GM18502 (cell line): Measurements from ENCODE around the gene IQSEC2.

Experiments
- ATAC-seq: cut with Tn5 transposase; IDR thresholded peaks from one replicate; pipeline ENCODE4 v1.9.1; 2021; ENCODE audit warnings: mild to moderate bottlenecking; ENCODE audit not compliant: unreplicated experiment, poor library complexity

IQSEC2 gene

DNA sequence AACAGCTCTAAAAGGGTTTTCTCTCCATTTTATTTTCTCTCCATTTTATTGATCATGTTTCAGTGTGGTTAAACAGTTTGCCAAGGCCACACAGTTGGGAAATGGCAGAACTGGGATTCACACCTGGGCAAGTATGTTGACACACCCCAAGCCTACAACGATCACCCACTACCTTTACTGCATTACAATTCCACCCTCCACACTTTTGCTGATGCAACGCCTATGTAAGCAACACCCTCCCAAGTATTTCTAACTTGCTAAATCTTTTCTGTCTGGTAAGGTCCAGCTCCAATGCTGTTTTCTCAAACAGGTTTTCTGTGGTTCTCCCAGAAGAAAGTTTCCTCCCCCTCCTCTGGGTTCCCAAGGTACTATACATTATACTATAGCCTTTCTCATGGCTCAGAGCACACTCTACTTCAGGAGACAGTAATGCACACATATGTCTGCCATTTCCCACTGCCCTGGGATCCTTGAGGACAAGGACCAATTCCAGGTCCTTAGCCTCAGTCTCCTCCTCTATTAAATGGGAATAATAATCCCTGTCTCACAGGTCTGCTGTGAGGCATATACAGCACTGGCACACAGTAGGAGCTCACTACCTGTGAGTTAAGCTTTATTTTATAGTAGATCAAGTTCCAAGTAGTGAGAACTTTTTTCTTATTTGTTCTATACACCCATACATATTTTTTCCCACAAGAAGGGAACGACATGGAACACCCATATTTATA is 27.9 kb downstream of the IQSEC2 start:
- no peak for ATAC-seq

GRCh38 chrX:53251307-53251706 is 30.1 kb downstream of the IQSEC2 start:
- ATAC-seq = no peak

DNA sequence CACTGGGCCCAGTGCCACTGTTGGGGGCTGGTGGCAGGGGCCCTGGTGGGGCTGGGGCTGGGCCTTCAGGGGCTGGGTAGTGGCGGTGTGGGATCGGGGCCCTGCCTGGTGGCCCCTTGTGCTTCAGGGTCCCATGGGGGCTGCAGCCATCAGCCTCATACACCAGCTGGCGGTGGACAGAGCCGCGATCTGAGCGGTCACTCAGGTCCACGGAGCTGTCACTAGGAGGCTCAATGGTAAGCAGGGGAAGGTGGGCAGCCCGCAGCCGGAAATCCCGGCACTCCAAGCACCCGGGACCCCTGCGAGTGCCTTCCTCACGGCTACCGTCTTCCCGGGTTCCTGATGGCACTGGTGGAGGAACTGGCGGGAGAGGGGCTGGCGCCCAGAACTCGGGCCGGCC is 30.8 kb downstream of the IQSEC2 start:
- no peak for ATAC-seq

- ATAC-seq = no peak
Measured at GRCh38 chrX:53249408-53250042, 31.9 kb downstream of the IQSEC2 start.

DNA sequence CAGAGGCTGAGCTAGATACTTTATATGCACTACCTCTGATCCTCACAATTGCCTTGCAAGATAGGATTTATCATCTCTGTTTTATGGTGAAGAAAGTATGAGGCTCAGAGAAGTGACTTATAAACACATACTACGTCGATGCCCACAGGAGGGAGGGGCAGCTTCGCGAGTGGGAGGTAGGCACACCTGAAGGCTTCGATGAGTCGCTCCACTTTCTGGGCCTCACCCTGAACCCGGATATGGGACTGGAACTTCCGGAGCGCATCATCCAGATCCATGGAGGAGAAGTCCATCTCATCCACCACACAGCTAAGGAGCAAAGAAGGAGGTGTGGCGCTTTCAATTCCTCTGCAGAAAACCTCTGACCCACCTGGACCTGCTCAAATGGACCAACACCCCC is 33.5 kb downstream of the IQSEC2 start:
- ATAC-seq = no peak

GRCh38 chrX:53246231-53246630 is 35.2 kb downstream of the IQSEC2 start:
- no peak for ATAC-seq

DNA sequence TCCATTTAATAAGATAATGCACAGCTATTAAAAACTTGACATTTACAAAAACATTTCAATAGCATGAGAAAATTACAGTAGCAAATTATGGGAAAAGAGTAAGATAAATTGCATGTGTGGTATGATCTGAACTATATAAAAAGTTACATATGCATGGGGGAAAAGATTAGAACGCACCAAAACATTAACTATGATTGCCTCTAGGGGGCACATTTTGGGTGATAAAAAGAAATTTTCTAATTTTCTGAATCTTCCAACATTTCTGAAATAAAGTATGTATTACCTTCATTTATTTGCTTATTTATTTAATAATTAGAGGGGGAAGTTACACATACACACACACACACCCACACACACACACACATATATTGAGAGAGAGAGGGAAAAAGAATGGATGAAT is 36.8 kb downstream of the IQSEC2 start:
- no peak for ATAC-seq

- no peak for ATAC-seq
Measured at GRCh38 chrX:53242310-53242709, 39.1 kb downstream of the IQSEC2 start.

GRCh38 chrX:53241558-53241957 is 39.8 kb downstream of the IQSEC2 start:
- no peak for ATAC-seq

- no peak for ATAC-seq
Measured at GRCh38 chrX:53239474-53239873, 41.9 kb downstream of the IQSEC2 start.

GRCh38 chrX:53237056-53237455 is 44.3 kb downstream of the IQSEC2 start:
- no peak for ATAC-seq

- no peak for ATAC-seq
Measured at GRCh38 chrX:53236025-53236679, 45.2 kb downstream of the IQSEC2 start.

DNA sequence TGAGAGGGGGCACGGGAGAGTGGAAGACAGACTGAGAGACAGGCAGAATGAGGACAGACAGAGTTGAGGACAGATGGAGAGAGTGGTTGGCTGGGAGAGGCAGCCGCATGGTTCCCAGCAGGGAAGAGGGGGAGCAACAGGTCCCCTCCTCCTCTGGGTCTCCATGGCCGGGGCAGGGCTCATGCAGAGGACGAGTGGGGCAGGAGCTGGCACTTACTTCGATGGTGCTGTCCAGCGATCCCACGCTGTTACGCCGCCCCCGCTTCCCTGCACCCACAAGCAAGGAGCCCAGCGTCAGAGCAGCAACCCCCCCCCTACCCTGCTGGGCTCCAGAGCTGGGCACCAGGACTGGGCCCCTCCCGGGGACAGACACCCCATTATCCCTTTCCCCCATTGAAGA is 45.8 kb downstream of the IQSEC2 start:
- ATAC-seq = no peak

GRCh38 chrX:53234484-53234883 is 46.9 kb downstream of the IQSEC2 start:
- no peak for ATAC-seq

DNA sequence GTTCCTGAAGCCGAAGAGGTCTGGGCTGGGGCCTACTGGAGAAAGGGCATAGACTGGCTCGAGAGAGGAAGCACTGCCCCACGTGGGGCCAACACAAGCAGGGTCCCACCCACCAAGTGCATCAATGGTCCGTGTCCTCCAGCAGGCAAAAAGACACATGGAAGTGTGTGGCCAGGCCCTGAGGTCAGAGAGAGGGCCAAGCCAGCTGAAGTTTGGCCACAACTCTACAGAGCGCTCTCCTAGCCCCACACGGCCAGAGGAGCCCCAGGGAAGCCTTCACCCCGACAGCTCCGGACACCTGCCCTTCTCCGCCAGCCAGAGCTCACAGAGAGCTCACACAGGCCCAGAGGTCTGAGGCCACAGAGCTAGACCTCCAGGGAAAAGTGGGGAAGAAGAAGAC is 47.8 kb downstream of the IQSEC2 start:
- ATAC-seq = no peak

- ATAC-seq = no peak
Measured at GRCh38 chrX:53230116-53230515, 51.3 kb downstream of the IQSEC2 start.

DNA sequence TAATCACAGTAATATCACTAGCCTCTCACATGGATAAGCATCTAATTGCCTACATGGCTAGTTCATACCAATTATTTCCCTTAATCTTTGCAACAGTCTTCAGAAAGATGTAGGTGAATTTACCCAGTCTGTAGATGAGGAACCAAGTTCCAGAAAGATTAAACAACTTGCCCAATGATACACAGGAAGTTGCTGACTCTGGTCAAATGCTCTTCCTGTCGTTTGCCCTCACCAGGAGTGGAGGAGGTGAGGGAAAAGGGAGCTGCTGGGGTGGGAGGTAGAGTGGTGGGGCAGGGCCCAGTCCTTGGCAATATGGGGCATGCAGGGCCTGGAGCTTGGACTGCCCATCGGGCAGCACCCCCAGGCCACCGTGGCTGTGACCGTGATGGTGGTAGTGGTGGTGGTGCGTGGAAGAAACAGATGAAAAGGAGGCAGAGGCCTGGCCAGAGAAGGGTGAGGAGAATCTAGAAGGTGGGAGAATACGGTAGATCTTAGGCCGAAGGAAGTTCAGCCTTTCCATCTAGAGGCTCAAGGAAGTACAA is 54.1 kb downstream of the IQSEC2 start:
- no peak for ATAC-seq

- ATAC-seq = peak; percentile 90
Measured at GRCh38 chrX:53224860-53225797, 56.3 kb downstream of the IQSEC2 start, which contains the start of gene KDM5C. Gene KDM5C, minus strand, starts transcription at chrX:53225207. Its CDS starts 318 bp downstream, at chrX:53224889.

DNA sequence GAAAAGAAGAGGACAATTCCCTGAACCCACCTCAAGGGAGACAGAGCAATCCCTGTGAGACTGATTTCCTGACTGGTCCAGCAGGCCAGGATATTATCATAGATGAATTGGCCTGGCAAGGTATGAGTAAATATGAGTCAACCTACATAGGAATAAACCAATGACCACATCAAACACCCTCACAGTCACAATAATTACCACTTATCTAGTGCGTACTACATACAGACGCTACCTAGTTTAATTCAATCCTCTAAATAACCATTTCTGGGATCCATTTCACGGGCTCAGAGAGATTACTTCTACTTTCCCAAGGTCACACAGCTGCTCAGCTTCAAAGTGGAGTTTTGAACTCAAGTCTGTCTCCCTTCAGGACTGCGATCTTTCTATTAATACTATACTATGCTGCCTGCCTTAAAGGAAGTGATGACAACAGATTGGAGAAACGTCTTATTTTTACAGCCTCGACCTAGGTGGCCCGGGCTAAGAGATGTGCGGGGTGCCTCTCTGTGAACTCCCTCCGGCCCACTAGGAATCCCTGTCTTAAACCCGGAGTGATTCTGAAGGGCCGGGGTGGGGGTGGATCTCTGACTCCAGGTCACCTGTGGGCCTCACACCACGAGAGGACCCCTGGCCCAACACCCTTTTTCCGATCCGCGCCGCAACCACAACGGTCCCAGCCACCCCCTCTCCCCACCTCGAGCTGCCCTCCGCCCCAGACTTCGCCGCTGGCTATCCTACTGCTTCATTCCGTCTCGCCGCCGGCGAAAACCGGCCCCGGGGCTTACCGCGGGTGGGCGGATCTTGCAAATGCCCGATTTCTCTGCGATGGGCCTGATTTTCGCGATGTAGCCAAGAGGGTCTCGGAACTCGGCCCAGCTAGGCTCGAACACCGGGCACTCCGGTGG is 57.2 kb downstream of the IQSEC2 start:
- peak; percentile 0 for ATAC-seq
